Measurements from ENCODE around the gene TMEM256. TPM values are rescaled to one million over a fixed set of nuclear protein-coding genes. Genes with fewer than 3 reads are reported as not detected.

Gene TMEM256
- total RNA-seq, 1 donor from 2014 or later = 78.3 TPM

DNA sequence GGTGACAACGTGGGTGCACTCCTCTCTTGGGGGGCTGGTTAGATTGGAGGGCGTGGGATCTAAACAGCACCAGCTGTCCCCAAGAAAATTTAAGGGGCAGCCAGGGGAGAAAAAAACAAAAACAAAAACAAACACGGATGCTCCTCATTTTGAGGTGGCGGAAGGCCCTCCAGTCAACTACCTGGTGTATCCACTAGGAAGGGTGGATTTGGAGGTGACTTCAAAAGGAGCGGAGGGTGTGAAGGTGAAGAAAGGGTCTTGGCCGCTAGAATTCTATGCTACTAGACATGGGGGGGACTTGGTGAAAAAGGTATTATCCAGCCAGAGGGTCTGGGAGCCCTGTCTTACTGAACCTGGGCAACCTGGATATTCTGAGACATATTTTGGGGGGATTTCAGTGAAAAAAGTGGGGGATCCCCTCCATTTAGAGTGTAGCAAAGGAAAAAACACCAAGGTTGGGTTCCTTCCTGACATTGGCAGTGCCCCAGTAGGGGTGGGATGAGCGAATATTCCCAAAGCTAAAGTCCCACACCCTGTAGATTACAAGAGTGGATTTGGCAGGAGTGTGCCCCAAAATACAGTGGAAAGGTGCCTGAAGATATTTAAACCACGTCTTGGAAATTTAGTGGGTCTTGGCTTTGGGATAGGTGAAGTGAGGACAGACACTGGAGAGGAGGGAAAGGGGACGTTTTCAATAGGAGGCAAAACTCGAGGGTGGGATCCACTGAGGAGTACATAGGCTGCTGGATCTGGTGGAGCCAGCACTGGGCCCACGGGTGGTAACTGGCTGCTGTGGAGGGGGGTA is 35.0 kb upstream of the TMEM256 start:
- Mint-ChIP-seq H3K27ac (peak overlapping the region; percentile 66), H3K4me3 (peak overlapping the region; percentile 83), H3K27me3 (ENCODE audit: low read depth) (peaks cover 38% of the 10 kb centered on the region), H3K4me1 (peaks cover 51% of the 10 kb centered on the region), H3K9me3 (no peaks in the 10 kb centered on the region), H3K36me3 (no peaks in the 10 kb centered on the region)
- no peak for DNase-seq (ENCODE audit: low spot score in 2 of 2, unreplicated experiment in 2 of 2)
- TF ChIP-seq, protein P1, sequence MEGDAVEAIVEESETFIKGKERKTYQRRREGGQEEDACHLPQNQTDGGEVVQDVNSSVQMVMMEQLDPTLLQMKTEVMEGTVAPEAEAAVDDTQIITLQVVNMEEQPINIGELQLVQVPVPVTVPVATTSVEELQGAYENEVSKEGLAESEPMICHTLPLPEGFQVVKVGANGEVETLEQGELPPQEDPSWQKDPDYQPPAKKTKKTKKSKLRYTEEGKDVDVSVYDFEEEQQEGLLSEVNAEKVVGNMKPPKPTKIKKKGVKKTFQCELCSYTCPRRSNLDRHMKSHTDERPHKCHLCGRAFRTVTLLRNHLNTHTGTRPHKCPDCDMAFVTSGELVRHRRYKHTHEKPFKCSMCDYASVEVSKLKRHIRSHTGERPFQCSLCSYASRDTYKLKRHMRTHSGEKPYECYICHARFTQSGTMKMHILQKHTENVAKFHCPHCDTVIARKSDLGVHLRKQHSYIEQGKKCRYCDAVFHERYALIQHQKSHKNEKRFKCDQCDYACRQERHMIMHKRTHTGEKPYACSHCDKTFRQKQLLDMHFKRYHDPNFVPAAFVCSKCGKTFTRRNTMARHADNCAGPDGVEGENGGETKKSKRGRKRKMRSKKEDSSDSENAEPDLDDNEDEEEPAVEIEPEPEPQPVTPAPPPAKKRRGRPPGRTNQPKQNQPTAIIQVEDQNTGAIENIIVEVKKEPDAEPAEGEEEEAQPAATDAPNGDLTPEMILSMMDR (IDR thresholded peaks at IDR 0.05; ENCODE audit: unreplicated experiment) = no peak

DNA sequence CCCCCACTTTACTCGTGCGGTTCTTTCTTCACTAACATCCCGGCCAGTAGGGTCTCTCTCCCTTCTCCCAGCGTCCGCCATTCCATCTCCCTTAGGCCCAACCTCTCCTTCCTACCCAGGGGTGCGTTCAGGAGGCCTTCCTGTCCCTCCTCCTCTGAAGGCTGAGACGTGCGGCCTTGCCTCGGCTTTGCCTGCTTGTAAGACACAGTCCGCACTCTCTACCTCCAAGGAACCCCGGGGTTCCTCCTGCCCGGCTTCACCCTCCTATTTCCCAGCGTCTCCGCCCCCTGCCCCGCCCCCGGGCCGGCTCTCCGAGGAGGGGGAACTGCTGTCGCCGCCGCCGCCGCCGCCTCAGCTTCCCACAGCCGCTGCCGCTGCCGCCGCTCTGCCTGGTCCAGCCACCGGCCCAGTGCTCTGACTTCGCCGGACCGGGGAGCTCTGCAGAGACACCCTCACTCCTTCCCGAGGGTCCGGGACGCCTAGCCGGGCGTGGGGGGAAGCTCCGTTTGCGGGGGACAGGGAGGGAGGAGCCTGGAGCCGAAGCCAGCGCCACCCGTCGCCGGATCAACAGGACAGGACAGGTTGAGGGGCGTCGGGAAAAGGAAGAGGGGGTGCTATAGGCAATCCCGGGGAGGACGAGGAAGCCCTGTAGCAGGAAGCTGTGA is 34.2 kb upstream of the TMEM256 start:
- Mint-ChIP-seq H3K4me1 (peaks cover 48% of the 10 kb centered on the region), H3K36me3 (no peaks in the 10 kb centered on the region), H3K27ac (peak overlapping the region; percentile 90), H3K9me3 (no peaks in the 10 kb centered on the region), H3K4me3 (peak overlapping the region; percentile 83), H3K27me3 (ENCODE audit: low read depth) (peaks cover 38% of the 10 kb centered on the region)
- TF ChIP-seq, protein P1 (IDR thresholded peaks at IDR 0.05; ENCODE audit: unreplicated experiment) = no peak
- peak in 1 of 2 experiments; percentile 83 for DNase-seq (ENCODE audit: low spot score in 2 of 2, unreplicated experiment in 2 of 2)

DNA sequence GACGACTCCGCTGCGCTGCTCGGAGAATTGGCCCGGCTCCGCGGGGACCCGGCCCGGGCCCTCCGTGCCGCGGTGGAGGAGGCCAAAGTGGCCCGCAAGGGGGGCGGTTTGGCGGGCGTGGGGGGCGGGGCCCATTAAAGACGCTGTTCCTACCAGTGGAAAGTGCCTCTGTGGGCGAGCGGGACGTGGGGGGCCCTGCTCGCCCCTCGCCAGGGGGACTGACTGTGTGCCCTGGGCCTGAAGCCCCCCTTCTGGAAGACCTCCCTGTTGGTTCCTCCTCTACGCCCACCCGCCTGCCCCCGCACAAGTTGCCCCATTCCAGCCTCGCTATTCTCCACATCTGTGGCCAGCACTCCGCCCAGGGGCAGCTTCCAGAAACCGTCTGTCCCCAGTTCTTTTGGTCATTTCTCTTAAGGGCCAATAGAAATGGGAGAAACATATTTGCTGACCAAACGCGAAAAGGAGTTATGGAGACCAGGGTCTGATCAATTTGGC is 33.5 kb upstream of the TMEM256 start:
- H3K27me3 Mint-ChIP-seq (ENCODE audit: low read depth) = peaks cover 38% of the 10 kb centered on the region
- H3K4me3 Mint-ChIP-seq = peak overlapping the region; percentile 83
- TF ChIP-seq, protein P1 (IDR thresholded peaks at IDR 0.05; ENCODE audit: unreplicated experiment) = no peak
- peaks cover 47% of the 10 kb centered on the region for H3K4me1 Mint-ChIP-seq
- no peaks in the 10 kb centered on the region for H3K9me3 Mint-ChIP-seq
- H3K36me3 Mint-ChIP-seq = no peaks in the 10 kb centered on the region
- peak overlapping the region; percentile 90 for H3K27ac Mint-ChIP-seq
- DNase-seq (ENCODE audit: low spot score in 2 of 2, unreplicated experiment in 2 of 2) = no peak

DNA sequence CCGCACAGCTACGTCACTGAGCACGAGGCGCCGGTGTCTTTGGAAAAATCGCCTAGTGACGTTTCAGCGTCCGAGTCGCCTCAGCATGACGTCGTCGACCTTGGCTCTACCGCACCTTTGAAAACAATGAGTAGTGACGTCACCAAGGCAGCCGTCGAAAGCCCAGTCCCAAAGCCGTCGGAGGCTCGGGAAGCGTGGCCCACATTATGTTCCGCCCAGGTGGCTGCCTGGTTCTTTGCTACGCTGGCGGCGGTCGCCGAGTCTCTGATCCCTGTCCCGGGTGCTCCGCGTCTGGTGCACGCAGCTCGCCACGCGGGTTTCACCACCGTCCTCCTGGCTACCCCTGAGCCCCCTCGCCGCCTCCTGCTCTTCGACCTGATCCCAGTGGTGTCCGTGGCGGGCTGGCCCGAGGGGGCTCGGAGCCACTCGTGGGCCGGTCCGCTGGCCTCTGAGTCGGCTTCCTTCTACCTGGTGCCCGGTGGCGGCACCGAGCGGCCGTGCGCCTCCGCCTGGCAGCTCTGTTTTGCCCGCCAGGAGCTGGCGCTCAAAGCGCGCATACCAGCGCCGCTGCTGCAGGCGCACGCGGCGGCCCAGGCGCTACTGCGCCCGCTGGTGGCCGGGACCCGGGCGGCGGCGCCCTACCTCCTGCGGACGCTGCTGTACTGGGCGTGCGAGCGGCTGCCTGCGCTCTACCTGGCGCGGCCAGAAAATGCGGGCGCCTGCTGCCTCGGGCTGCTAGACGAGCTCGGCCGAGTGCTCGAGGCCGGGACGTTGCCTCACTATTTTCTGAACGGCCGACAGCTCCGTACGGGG is 32.9 kb upstream of the TMEM256 start:
- TF ChIP-seq, protein P1 (IDR thresholded peaks at IDR 0.05; ENCODE audit: unreplicated experiment) = peak; percentile 39
- H3K9me3 Mint-ChIP-seq = no peaks in the 10 kb centered on the region
- H3K27me3 Mint-ChIP-seq (ENCODE audit: low read depth) = peaks cover 38% of the 10 kb centered on the region
- peak overlapping the region; percentile 97 for H3K27ac Mint-ChIP-seq
- peak; percentile 75 to 88 for DNase-seq (ENCODE audit: low spot score in 2 of 2, unreplicated experiment in 2 of 2)
- H3K4me1 Mint-ChIP-seq = peaks cover 42% of the 10 kb centered on the region
- H3K4me3 Mint-ChIP-seq = peak overlapping the region; percentile 83
- H3K36me3 Mint-ChIP-seq = no peaks in the 10 kb centered on the region
